Stimulated activated CD8-positive, alpha-beta memory T cell treated with anti-CD3 and anti-CD28 coated beads, Interleukin-4, amount 100 ng/mL, for 24 hours (primary cell): ENCODE results near the gene POLE4.

Experiments used
- DNase-seq: peaks from one replicate; pipeline ENCODE4 v3.0.0-alpha.2; 2020; ENCODE audit warnings: low read depth

POLE4 gene

DNA sequence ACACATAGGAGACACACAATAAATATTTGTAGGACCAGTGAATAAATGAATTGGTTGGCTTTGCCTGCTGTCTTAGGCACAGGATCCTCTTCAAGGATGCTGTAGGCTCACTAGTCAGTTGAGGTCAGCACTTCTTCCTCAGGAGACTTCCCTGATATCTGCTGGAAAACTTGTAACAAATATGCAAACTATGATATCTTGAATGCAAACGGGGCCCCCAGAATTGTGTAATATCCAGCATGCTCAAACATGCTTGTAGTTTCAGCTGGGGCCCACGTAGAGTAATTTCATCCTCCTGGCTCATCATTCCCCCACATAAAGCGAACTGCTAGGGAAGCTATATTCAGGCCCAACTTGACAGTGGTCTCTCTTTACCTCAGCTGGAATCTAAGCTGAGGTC is 43.6 kb downstream of the POLE4 start:
- no peak for DNase-seq

- no peak for DNase-seq
Observed at GRCh38 chr2:75003276-75003675, 44.8 kb downstream of the POLE4 start.

- DNase-seq, result no peak
Observed at GRCh38 chr2:75003773-75004172, 45.3 kb downstream of the POLE4 start.

DNA sequence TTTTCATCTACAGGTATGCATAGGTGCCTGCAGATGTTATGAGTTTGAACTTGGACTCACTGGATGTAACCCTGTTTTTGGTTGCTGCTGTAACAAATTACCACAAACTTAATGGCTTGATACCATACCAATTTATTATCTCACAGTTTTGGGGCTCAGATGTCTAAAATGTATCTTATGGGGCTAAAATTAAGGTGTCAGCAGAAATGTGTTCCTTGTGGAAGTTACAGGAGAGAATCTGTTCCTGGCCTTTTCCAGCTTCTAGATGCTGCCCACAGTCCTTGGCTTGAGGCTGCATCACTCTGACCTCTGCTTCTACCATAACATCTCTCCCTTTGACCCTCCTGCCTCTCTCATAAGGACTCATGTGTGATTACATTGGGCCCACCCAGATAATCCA is 47.6 kb downstream of the POLE4 start:
- no peak for DNase-seq

DNA sequence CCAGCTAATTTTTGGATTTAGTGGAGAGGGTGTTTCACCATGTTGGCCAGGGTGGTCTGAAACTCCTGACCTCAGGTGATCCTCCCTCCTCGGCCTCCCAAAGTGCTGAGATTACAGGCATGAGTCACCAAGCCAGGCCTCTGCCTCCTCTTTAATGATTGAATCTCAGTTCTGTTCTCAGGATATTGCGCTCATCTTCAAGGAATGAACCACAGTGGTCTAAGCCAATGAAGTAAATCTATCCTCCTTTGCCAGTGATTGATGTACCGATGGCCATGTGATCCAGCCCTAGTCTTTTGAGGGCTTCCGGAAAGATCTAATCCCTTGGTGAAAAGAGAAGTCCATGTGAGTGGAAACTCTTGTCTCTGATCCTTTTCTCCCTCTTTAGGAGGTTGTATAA is 48.6 kb downstream of the POLE4 start:
- DNase-seq, result no peak

GRCh38 chr2:75007819-75008218 is 49.4 kb downstream of the POLE4 start:
- DNase-seq, result no peak

GRCh38 chr2:75010571-75010970 is 52.1 kb downstream of the POLE4 start:
- no peak for DNase-seq

DNA sequence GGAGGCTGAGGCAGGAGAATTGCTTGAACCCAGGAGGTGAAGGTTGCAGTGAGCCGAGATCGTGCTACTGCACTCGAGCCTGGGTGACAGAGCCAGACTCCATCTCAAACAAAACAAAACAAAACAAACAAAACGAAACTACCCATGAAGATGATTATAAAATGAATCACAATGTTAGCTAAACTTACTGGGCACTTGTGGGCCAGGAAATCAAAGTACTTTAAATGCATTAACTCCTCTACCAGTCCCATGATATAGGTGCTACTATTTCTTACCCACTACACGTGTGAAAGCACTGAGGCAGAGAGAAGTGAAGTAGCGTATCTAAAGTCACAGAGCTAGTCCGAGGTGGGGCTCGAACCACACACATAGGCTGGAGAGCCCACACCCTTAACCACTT is 53.6 kb downstream of the POLE4 start:
- no peak for DNase-seq

DNA sequence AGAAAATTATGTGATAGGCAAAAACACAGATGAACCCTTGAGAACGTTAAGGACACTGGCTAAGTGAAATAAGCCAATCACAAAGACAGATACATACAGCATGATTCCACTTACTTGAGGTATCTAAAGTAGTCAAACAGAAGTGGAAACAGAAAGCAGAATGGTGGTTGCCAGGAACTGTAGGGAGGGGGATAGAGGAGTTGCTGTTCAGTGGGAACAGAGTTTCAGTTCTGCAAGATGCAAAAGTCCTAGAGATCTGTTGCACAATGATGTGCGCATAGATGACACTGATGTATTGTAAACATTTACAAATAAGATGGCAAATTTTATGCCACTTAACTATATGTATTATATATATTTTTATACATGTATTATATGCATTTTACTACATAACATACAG is 59.7 kb downstream of the POLE4 start:
- DNase-seq, result no peak
